Activated T-cell treated with anti-CD3 and anti-CD28 coated beads, Interleukin-2, amount 50 U/mL, for 72 hours (primary cell): Measurements from ENCODE around the gene SVOPL. TPM values are rescaled to one million over a fixed set of nuclear protein-coding genes. Genes with fewer than 3 reads are reported as not detected.
"Not testable (repeated sequence)": the region's sequence is repeated elsewhere in the genome, so short reads cannot be mapped to it uniquely, and the experiment has no call there.

Experiments
- ATAC-seq, 2 donors: fragments of 150-1000 bp; cut with Tn5 transposase; replicated peaks in 1 of 2; 2 replicates each; pipeline ENCODE4 v1.10.0; 2021; ENCODE audit warnings: moderate library complexity in 2 of 2, mild to moderate bottlenecking in 1 of 2
- DNase-seq, 2 donors: peaks; one replicate each; pipeline ENCODE4 v3.0.0; 2021 to 2022; ENCODE audit warnings: mixed read lengths in 1 of 2
- H3K27ac Mint-ChIP-seq: one replicate; pipeline ENCODE4 v1.8.0; 2022; ENCODE audit warnings: mild to moderate bottlenecking, moderate library complexity, mixed read lengths
- H3K27me3 Mint-ChIP-seq: one replicate; pipeline ENCODE4 v1.8.0; 2022; ENCODE audit warnings: low read depth, mixed read lengths
- H3K36me3 Mint-ChIP-seq, 2 donors: one replicate each; pipeline ENCODE4 v1.8.0; 2022; ENCODE audit warnings: mixed read lengths in 2 of 2, mild to moderate bottlenecking in 1 of 2; ENCODE audit not compliant: insufficient read depth in 2 of 2
- H3K4me1 Mint-ChIP-seq: one replicate; pipeline ENCODE4 v1.8.0; 2022; ENCODE audit warnings: low read depth, mixed read lengths
- H3K4me3 Mint-ChIP-seq, 2 donors: one replicate each; pipeline ENCODE4 v1.8.0; 2022; ENCODE audit warnings: mild to moderate bottlenecking in 2 of 2, mixed read lengths in 2 of 2, moderate library complexity in 2 of 2
- H3K9me3 Mint-ChIP-seq, 2 donors: one replicate each; pipeline ENCODE4 v1.8.0; 2022; ENCODE audit warnings: mixed read lengths in 2 of 2
- total RNA-seq, 2 donors: library from RNA; stranded (reverse); gene quantifications; one replicate each; pipeline ENCODE4 v1.2.3, GENCODE V29; 2022

The SVOPL gene
- not detected for total RNA-seq

GRCh38 chr7:138700857-138701536 lies at the start of gene SVOPL:
TSS of gene SVOPL (minus strand) at chr7:138701362. CDS start at chr7:138679045, 22,317 bp downstream.
- Mint-ChIP-seq H3K9me3 (no peaks in the 10 kb centered on the region), H3K4me3 (no peak within 1 kb of the TSS), H3K4me1 (no peaks in the 10 kb centered on the region), H3K36me3 (no peaks in the 10 kb centered on the region), H3K27me3 (no peaks in the 10 kb centered on the region), H3K27ac (no peak within 1 kb of the TSS)
- ATAC-seq (no peak), DNase-seq (no peak)

- Mint-ChIP-seq H3K36me3 (peaks cover 0 to 1% of the 10 kb centered on the region in 2 donors), H3K27me3 (no peaks in the 10 kb centered on the region), H3K4me1 (peaks cover 56% of the 10 kb centered on the region), H3K9me3 (peaks cover 0 to 2% of the 10 kb centered on the region in 2 donors), H3K27ac (no peak overlapping the region), H3K4me3 (no peak overlapping the region)
- DNase-seq (no peak), ATAC-seq (no peak)
Observed at GRCh38 chr7:138750473-138750872, 49.3 kb upstream of the SVOPL start.

- H3K4me1 Mint-ChIP-seq = peaks cover 62% of the 10 kb centered on the region
- H3K9me3 Mint-ChIP-seq = peaks cover 0 to 2% of the 10 kb centered on the region in 2 donors
- no peaks in the 10 kb centered on the region for H3K27me3 Mint-ChIP-seq
- H3K27ac Mint-ChIP-seq = no peak overlapping the region
- DNase-seq = no peak
- peaks cover 0 to 1% of the 10 kb centered on the region in 2 donors for H3K36me3 Mint-ChIP-seq
- H3K4me3 Mint-ChIP-seq = peak overlapping the region in 1 of 2 donors; percentile 1
- ATAC-seq = no peak
Observed at GRCh38 chr7:138749960-138750359, 48.8 kb upstream of the SVOPL start.

- DNase-seq (no peak), ATAC-seq (no peak)
- Mint-ChIP-seq H3K9me3 (peaks cover 0 to 2% of the 10 kb centered on the region in 2 donors), H3K27ac (no peak overlapping the region), H3K4me1 (peaks cover 61% of the 10 kb centered on the region), H3K4me3 (no peak overlapping the region), H3K27me3 (no peaks in the 10 kb centered on the region), H3K36me3 (peaks cover 0 to 1% of the 10 kb centered on the region in 2 donors)
Observed at GRCh38 chr7:138748666-138749065, 47.5 kb upstream of the SVOPL start.

- ATAC-seq = peak; percentile 91 to 94
- DNase-seq = peak; percentile 34 to 53
- Mint-ChIP-seq H3K27me3 (no peaks in the 10 kb centered on the region), H3K27ac (peak overlapping the region; percentile 31), H3K4me3 (peak overlapping the region in 1 of 2 donors; percentile 11), H3K4me1 (peaks cover 35% of the 10 kb centered on the region), H3K9me3 (no peaks in the 10 kb centered on the region), H3K36me3 (no peaks in the 10 kb centered on the region)
Observed at GRCh38 chr7:138746073-138746472, 44.9 kb upstream of the SVOPL start.

DNA sequence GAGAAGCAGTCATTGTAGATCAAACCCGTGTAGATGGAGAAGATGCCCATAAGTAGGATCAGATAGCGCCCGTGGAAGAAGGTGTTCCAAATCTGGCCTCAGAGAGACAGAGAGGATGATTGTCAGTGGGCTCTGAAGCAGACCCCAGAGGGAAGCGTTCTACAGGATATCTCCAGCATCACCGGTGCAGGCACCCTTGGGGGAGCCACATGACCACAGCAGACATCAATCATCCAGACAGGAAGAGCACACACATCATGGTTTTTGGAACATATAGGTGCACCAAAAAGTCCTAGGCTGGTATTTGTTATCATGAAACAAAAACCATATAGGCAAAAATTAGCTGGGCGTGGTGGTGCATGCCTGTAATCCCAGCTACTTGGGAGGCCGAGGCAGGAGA lies 44.0 kb upstream of the SVOPL start:
- ATAC-seq = no peak
- H3K36me3 Mint-ChIP-seq = no peaks in the 10 kb centered on the region

DNA sequence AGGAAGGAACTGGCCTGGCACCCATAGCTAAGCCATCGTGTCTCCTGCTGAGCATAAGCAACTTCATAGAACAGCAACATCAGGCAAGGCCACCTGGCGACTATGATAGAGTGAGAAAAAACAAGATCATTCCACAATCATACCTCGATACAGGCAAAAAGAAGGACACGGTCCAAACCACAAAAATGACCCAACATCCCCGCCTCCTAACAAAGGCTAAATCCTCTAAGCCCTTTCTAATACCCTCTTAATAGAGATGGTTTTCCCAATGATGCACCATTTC lies 40.2 kb upstream of the SVOPL start:
- Mint-ChIP-seq H3K27me3 (peaks cover 12% of the 10 kb centered on the region), H3K4me3 (no peak overlapping the region), H3K4me1 (peaks cover 24% of the 10 kb centered on the region), H3K9me3 (peaks cover 0 to 2% of the 10 kb centered on the region in 2 donors), H3K36me3 (peaks cover 2 to 6% of the 10 kb centered on the region in 2 donors), H3K27ac (no peak overlapping the region)
- DNase-seq = no peak
- no peak for ATAC-seq

More for the DNA sequence above, 44.0 kb upstream of the SVOPL start:
- peaks cover 30% of the 10 kb centered on the region for H3K4me1 Mint-ChIP-seq
- no peak for DNase-seq
- H3K27ac Mint-ChIP-seq = no peak overlapping the region
- H3K4me3 Mint-ChIP-seq = peak overlapping the region in 1 of 2 donors; percentile 20
- H3K27me3 Mint-ChIP-seq = no peaks in the 10 kb centered on the region
- H3K9me3 Mint-ChIP-seq = no peaks in the 10 kb centered on the region

GRCh38 chr7:138739859-138740258 lies 38.7 kb upstream of the SVOPL start:
- Mint-ChIP-seq H3K4me3 (no peak overlapping the region), H3K9me3 (peaks cover 0 to 2% of the 10 kb centered on the region in 2 donors), H3K4me1 (peaks cover 13% of the 10 kb centered on the region), H3K36me3 (peaks cover 2 to 6% of the 10 kb centered on the region in 2 donors), H3K27me3 (peaks cover 12% of the 10 kb centered on the region), H3K27ac (no peak overlapping the region)
- DNase-seq = no peak
- no peak for ATAC-seq

GRCh38 chr7:138738551-138739335 lies 37.6 kb upstream of the SVOPL start:
- peaks cover 0 to 2% of the 10 kb centered on the region in 2 donors for H3K9me3 Mint-ChIP-seq
- ATAC-seq (peak; percentile 89 to 97), DNase-seq (peak; percentile 76 to 89)
- H3K36me3 Mint-ChIP-seq = peaks cover 2 to 6% of the 10 kb centered on the region in 2 donors
- peaks cover 11% of the 10 kb centered on the region for H3K4me1 Mint-ChIP-seq
- no peak overlapping the region for H3K4me3 Mint-ChIP-seq
- peaks cover 12% of the 10 kb centered on the region for H3K27me3 Mint-ChIP-seq
- H3K27ac Mint-ChIP-seq = peak overlapping the region; percentile 32

DNA sequence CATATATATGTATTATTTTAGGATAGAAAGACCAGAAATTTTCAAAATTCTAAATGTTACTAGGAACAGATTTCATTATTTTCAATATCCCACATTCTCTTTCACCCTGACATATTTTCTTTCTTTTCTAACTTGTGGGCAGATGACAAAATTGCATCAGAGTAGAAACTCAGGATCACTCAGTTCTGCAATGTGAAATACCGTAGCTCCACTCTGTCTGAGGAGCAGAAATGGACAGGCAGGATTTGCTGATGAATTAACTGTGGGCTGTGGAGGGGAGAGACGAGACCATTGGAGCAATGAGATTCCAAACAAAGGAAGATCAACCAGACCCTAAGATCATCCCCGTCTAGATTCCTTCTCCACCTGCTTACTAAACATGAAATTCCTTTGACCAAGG lies 37.0 kb upstream of the SVOPL start:
- Mint-ChIP-seq H3K4me1 (peaks cover 11% of the 10 kb centered on the region), H3K9me3 (peaks cover 0 to 2% of the 10 kb centered on the region in 2 donors), H3K4me3 (no peak overlapping the region), H3K27me3 (peaks cover 12% of the 10 kb centered on the region), H3K27ac (no peak overlapping the region), H3K36me3 (peaks cover 2 to 6% of the 10 kb centered on the region in 2 donors)
- ATAC-seq = no peak
- no peak for DNase-seq

DNA sequence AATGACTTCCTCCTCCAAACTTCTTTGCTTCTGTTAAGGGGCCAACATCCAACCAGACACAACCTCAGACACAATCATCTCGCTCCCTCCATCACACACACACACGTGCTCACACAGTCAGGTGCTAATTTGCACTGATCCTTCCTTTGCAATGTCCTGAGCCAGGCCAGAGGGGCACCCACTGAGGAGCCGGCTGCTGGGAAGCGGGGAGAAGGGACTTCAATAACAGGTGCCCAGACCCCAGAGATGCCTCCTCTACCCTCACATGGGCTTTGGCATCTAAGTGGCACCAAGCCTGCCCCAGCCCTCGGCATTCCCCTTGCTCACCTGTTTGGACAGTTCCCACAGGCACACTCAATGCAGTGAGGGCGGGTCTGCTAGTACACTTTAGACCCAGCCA lies 34.2 kb upstream of the SVOPL start:
- peaks cover 0 to 2% of the 10 kb centered on the region in 2 donors for H3K9me3 Mint-ChIP-seq
- no peak for DNase-seq
- ATAC-seq = no peak
- H3K27ac Mint-ChIP-seq = no peak overlapping the region
- H3K4me3 Mint-ChIP-seq = no peak overlapping the region
- peaks cover 2 to 6% of the 10 kb centered on the region in 2 donors for H3K36me3 Mint-ChIP-seq
- peaks cover 12% of the 10 kb centered on the region for H3K27me3 Mint-ChIP-seq
- peaks cover 17% of the 10 kb centered on the region for H3K4me1 Mint-ChIP-seq

DNA sequence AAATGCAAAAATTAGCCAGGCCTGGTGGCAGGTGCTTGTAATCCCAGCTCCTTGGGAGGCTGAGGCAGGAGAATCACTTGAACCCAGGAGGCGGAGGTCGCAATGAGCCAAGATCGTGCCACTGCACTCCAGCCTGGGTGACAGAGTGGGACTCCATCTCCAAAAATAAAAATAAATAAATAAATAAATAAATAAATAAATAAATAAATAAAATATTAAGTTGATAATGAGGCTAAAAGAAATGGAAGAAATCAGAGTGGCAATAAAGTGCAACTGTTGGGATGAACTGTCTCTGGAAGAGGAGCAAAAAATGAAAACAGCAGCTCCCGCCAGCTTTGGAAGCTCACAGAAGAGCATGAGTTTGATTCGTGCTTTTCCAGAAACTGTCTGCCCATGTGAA lies 30.6 kb upstream of the SVOPL start:
- H3K36me3 Mint-ChIP-seq, H3K4me3 Mint-ChIP-seq, H3K27ac Mint-ChIP-seq, H3K9me3 Mint-ChIP-seq, H3K27me3 Mint-ChIP-seq, H3K4me1 Mint-ChIP-seq, DNase-seq, ATAC-seq: not testable (repeated sequence)

GRCh38 chr7:138729444-138729843 lies 28.3 kb upstream of the SVOPL start:
- no peak overlapping the region for H3K4me3 Mint-ChIP-seq
- no peak for ATAC-seq
- peaks cover 0 to 2% of the 10 kb centered on the region in 2 donors for H3K9me3 Mint-ChIP-seq
- H3K27ac Mint-ChIP-seq = no peak overlapping the region
- no peak for DNase-seq
- H3K36me3 Mint-ChIP-seq = no peaks in the 10 kb centered on the region
- peaks cover 7% of the 10 kb centered on the region for H3K4me1 Mint-ChIP-seq
- no peaks in the 10 kb centered on the region for H3K27me3 Mint-ChIP-seq
